ENCODE results near the gene CBR1. TPM values are rescaled to one million over a fixed set of nuclear protein-coding genes. Genes with fewer than 3 reads are reported as not detected.

Gene CBR1
- total and polyA plus RNA-seq, 2 of the 8 experiments (the other 6 are each of a cell fraction or from before 2014, with no cell fraction given), result 1.8 to 207 TPM

GRCh38 chr21:36120304-36120888 is 50.6 kb downstream of the CBR1 start:
- H3K9me3 ChIP-seq (ENCODE audit: insufficient read depth in 2 of 2, low read depth in 1 of 2, low read length in 1 of 2), result peaks cover 3 to 8% of the 10 kb centered on the region in 2 experiments; a peak in 1 of 4 replicates
- H3K4me3 ChIP-seq (ENCODE audit: extremely low read depth in 1 of 4, insufficient read depth in 2 of 4, low read depth in 3 of 4, low read length in 4 of 4), result no peak overlapping the region
- TF ChIP-seq CBX8 (IDR thresholded peaks at IDR 0.05; ENCODE audit: borderline replicate concordance, low read depth, low read length), result no peak
- no peak for TF ChIP-seq JUN (IDR thresholded peaks at IDR 0.05; ENCODE audit: low read depth, low read length)
- no peak for TF ChIP-seq USF2 (IDR thresholded peaks at IDR 0.05; ENCODE audit: low read length)
- no peak for TF ChIP-seq EGR1 (IDR thresholded peaks at IDR 0.05; ENCODE audit: borderline replicate concordance, low read depth, low read length)
- no peak for TF ChIP-seq EZH2 (IDR thresholded peaks at IDR 0.05; ENCODE audit: low read depth, low read length, severe bottlenecking)
- TF ChIP-seq SRF (IDR thresholded peaks at IDR 0.05; ENCODE audit: low read depth, low read length), result no peak
- no peak for TF ChIP-seq HDAC2 (IDR thresholded peaks at IDR 0.05; ENCODE audit: borderline replicate concordance in 1 of 2, low read depth in 2 of 2, low read length in 2 of 2)
- TF ChIP-seq CHD1 (IDR thresholded peaks at IDR 0.05; ENCODE audit: low read depth, low read length), result no peak
- TF ChIP-seq KDM5A (IDR thresholded peaks at IDR 0.05; ENCODE audit: low read length), result no peak
- no peak for TF ChIP-seq CTBP2 (IDR thresholded peaks at IDR 0.05; ENCODE audit: borderline replicate concordance, insufficient read depth, insufficient read length, low read length)
- H2AFZ ChIP-seq (ENCODE audit: low read length), result no peak overlapping the region
- DNase-seq (ENCODE audit: low read depth in 1 of 2, low spot score in 2 of 2), result no peak
- no peak overlapping the region for H2BK5ac ChIP-seq (ENCODE audit: low read depth, low read length)
- H2BK15ac ChIP-seq (ENCODE audit: low read length), result no peak overlapping the region
- no peak overlapping the region for H3K23ac ChIP-seq (ENCODE audit: insufficient read length)
- H2AK5ac ChIP-seq (ENCODE audit: low read depth, low read length), result no peak overlapping the region
- H3K9ac ChIP-seq (replicated peaks in 1 of 4; ENCODE audit: extremely low read depth in 1 of 4, low read depth in 3 of 4, low read length in 3 of 4), result no peak overlapping the region
- no peaks in the 10 kb centered on the region for H4K20me1 ChIP-seq (replicated peaks in 1 of 2; ENCODE audit: control insufficient read depth in 1 of 2, insufficient read depth in 2 of 2, low read length in 2 of 2)
- ChIA-PET CTCF (ENCODE audit: partially characterized antibody) (interaction anchor here (1.0 kb wide), 1 partner anchor 26 kb away, joined by 3 read pairs; no protein-coding TSS in a partner anchor), POLR2A (ENCODE audit: partially characterized antibody) (interaction anchor here (0.8 to 1.5 kb wide), 4 partner anchors 8 to 224 kb away, joined by 3 read pairs; no protein-coding TSS in a partner anchor)
- H4K91ac ChIP-seq (replicated peaks; ENCODE audit: insufficient read length, low read length), result no peak overlapping the region
- H3K4ac ChIP-seq (replicated peaks; ENCODE audit: insufficient read length, low read depth, low read length), result no peak overlapping the region
- no peak overlapping the region for H3K56ac ChIP-seq (replicated peaks; ENCODE audit: insufficient read length, low read depth, low read length)
- H3K23me2 ChIP-seq (ENCODE audit: low read depth, low read length), result no peaks in the 10 kb centered on the region; the same call in 1 of the 2 replicates
- no peaks in the 10 kb centered on the region for H3K79me2 ChIP-seq (ENCODE audit: control insufficient read depth in 1 of 2, insufficient read depth in 2 of 2, low read length in 2 of 2)
- no peak overlapping the region for H3K18ac ChIP-seq (ENCODE audit: extremely low read depth, low read length)
- H3K4me1 ChIP-seq (replicated peaks in 1 of 4; ENCODE audit: control insufficient read depth in 3 of 4, insufficient read depth in 4 of 4, low read length in 3 of 4), result peaks cover 0 to 3% (median 0%) of the 10 kb centered on the region in 4 experiments; a peak in 1 of 7 replicates
- H3K27ac ChIP-seq (ENCODE audit: low read depth, low read length), result no peak overlapping the region
- no peaks in the 10 kb centered on the region for H3K27me3 ChIP-seq (replicated peaks in 1 of 4; ENCODE audit: control insufficient read depth in 3 of 4, extremely low read depth in 1 of 4, insufficient read depth in 3 of 4, low read length in 3 of 4)
- FAIRE-seq, result no peak
- no peak overlapping the region for H3K14ac ChIP-seq (ENCODE audit: insufficient read length)
- H3K79me1 ChIP-seq (ENCODE audit: low read depth, low read length), result no peaks in the 10 kb centered on the region
- H2BK12ac ChIP-seq (ENCODE audit: low read depth, low read length), result no peak overlapping the region
- H3K4me2 ChIP-seq (ENCODE audit: insufficient read depth in 1 of 2, low read depth in 2 of 2, low read length in 2 of 2), result no peak overlapping the region
- peak overlapping the region; percentile 57; the same call in 1 of the 2 replicates for H4K8ac ChIP-seq (ENCODE audit: extremely low read depth, insufficient read depth, low read length)
- H2BK20ac ChIP-seq (ENCODE audit: low read length), result no peak overlapping the region
- WGBS, 2 experiments (ENCODE audit: extremely low coverage in 1 of 2, insufficient coverage in 1 of 2, insufficient read length in 1 of 2, insufficient replicate concordance in 2 of 2, low coverage in 1 of 2, low lambda C conversion rate in 2 of 2, missing lambda C conversion rate in 1 of 2), result 91% methylated on average over 7 of the region's 7 CpGs; no CpG with 5 or more reads in 1 of the 2 experiments
- H3K36me3 ChIP-seq (ENCODE audit: control insufficient read depth in 2 of 4, insufficient read depth in 4 of 4, low read length in 3 of 4), result peaks cover 0 to 6% (median 1%) of the 10 kb centered on the region in 4 experiments; a peak in 2 of 8 replicates
- no peak overlapping the region for H2BK120ac ChIP-seq (replicated peaks; ENCODE audit: low read depth, low read length)
- H4K5ac ChIP-seq (ENCODE audit: insufficient read length, low read depth, low read length), result no peak overlapping the region

All from H1 (cell line).